ENCODE data around the gene TPSB2. TPM values are rescaled to one million over a fixed set of nuclear protein-coding genes. Genes with fewer than 3 reads are reported as not detected.

The TPSB2 gene
- total and polyA plus RNA-seq, 10 donors, result 0.29 to 8.2 (median 1.1) TPM; not detected in 4

DNA sequence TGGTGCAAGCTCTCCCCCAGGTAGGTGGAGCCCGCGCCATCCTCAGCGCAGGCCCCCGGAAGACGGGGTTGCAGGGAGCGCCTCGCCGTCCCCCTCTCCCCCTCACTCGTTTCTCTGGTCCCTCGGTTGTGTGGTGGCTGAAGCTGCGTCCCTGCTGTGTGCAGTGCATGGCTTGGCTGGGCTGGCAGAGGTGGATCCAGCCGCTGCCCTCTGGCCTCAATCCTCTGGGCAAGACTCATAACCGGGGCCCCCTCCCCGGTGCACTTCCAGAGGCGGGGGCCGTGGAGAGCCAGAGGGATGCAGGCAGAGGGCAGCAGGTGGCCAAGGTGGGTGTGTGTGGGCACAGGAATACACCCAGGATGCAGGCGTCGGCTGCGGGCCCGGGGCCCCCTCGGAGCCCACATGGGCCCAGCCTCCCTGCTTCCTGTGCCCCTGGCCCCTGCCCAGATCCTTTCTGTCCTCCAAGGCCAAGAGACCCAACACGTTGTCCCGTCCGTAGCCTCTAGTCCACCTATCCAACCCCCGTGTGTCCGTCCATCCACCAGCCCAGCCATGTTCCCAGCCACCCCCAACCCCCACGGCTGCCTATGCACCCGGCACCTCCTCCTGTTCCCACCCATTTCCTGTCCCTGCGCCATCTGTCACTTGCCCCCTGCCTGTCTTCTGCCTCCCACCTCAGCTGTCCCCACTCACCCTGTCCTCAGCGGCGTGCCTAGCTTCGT, 14.2 kb downstream of the TPSB2 start:
- Histone ChIP-seq H3K27me3 (replicated peaks in 1 of 7) (peaks cover 0 to 68% (median 0%) of the 10 kb centered on the region in 7 donors), H3K36me3 (no peaks in the 10 kb centered on the region), H3K27ac (no peak overlapping the region), H3K4me1 (no peaks in the 10 kb centered on the region), H3K9me3 (no peaks in the 10 kb centered on the region), H3K4me3 (no peak overlapping the region)
- intact Hi-C loops (cut with DNase I; ENCODE audit: low total_unique reads), result no loop called here
- TF ChIP-seq, protein P1, sequence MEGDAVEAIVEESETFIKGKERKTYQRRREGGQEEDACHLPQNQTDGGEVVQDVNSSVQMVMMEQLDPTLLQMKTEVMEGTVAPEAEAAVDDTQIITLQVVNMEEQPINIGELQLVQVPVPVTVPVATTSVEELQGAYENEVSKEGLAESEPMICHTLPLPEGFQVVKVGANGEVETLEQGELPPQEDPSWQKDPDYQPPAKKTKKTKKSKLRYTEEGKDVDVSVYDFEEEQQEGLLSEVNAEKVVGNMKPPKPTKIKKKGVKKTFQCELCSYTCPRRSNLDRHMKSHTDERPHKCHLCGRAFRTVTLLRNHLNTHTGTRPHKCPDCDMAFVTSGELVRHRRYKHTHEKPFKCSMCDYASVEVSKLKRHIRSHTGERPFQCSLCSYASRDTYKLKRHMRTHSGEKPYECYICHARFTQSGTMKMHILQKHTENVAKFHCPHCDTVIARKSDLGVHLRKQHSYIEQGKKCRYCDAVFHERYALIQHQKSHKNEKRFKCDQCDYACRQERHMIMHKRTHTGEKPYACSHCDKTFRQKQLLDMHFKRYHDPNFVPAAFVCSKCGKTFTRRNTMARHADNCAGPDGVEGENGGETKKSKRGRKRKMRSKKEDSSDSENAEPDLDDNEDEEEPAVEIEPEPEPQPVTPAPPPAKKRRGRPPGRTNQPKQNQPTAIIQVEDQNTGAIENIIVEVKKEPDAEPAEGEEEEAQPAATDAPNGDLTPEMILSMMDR (IDR thresholded peaks at IDR 0.05 in 8 of 11, conservative IDR thresholded peaks at IDR 0.05 in 3 of 11), result no peak
- TF ChIP-seq POLR2AphosphoS5 (IDR thresholded peaks at IDR 0.05) (no peak), POLR2A (IDR thresholded peaks at IDR 0.05) (no peak)
- DNase-seq, result no peak
- 53 to 69% (median 61%) methylated on average over 13 to 32 of the region's 32 CpGs for WGBS, 5 donors

DNA sequence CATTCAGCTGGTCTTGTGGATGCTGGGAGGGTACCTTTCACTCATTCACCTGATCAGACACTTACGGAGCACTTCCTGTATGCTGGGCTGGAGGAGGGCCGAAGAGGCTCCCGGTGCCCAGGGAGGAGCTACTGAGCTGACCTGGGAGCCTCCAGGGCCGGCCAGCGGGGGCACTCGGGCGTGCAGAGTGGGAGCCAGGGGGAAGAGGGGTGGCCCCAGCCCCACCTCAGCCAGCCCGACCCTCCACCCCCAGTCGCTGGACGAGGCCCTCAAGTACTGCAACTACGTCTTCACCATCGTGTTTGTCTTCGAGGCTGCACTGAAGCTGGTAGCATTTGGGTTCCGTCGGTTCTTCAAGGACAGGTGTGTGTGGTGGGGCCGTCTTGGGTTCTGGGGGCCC, 15.3 kb downstream of the TPSB2 start:
- Histone ChIP-seq H3K27ac (no peak overlapping the region), H3K9me3 (no peaks in the 10 kb centered on the region), H3K4me1 (no peaks in the 10 kb centered on the region), H3K27me3 (replicated peaks in 1 of 7) (peaks cover 0 to 63% (median 0%) of the 10 kb centered on the region in 7 donors), H3K4me3 (no peak overlapping the region), H3K36me3 (no peaks in the 10 kb centered on the region)
- 72 to 85% (median 79%) methylated on average over 13 to 16 of the region's 16 CpGs for WGBS, 5 donors
- TF ChIP-seq POLR2AphosphoS5 (IDR thresholded peaks at IDR 0.05) (no peak), POLR2A (IDR thresholded peaks at IDR 0.05) (no peak)
- TF ChIP-seq, protein P1 (IDR thresholded peaks at IDR 0.05 in 8 of 11, conservative IDR thresholded peaks at IDR 0.05 in 3 of 11), result no peak
- intact Hi-C loops (cut with DNase I; ENCODE audit: low total_unique reads), result no loop called here
- DNase-seq, result no peak

DNA sequence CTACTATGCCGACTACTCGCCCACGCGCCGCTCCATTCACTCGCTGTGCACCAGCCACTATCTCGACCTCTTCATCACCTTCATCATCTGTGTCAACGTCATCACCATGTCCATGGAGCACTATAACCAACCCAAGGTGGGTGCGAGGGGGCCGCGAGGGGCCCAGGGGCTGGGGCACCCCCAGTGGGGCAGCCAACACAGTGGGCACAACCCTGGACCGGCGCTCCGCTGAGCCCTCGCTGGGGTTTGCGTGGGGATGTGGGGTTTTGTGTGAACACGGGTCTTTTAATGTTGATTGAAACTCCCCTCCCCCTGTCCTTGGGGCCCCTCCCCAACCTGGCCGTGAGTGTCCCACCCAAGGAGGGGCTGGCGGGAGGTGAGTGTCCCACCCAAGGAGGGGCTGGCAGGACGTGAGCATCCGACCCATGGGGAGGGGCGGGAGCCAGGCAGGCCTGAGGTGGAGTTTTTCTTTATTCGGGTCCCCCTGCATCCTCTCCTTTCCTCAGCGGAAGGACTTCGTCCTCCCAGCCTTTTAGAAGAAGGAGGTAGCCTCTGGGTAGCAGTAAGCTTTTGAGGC, 16.1 kb downstream of the TPSB2 start:
- Histone ChIP-seq H3K9me3 (no peaks in the 10 kb centered on the region), H3K27ac (no peak overlapping the region), H3K4me3 (no peak overlapping the region), H3K27me3 (replicated peaks in 1 of 7) (peaks cover 0 to 56% (median 0%) of the 10 kb centered on the region in 7 donors), H3K36me3 (no peaks in the 10 kb centered on the region), H3K4me1 (no peaks in the 10 kb centered on the region)
- no peak for TF ChIP-seq POLR2A (IDR thresholded peaks at IDR 0.05)
- TF ChIP-seq, protein P1 (IDR thresholded peaks at IDR 0.05 in 8 of 11, conservative IDR thresholded peaks at IDR 0.05 in 3 of 11), result no peak
- TF ChIP-seq POLR2AphosphoS5 (IDR thresholded peaks at IDR 0.05), result no peak
- 77 to 84% (median 82%) methylated on average over 22 to 25 of the region's 25 CpGs for WGBS, 5 donors
- no peak for DNase-seq
- intact Hi-C loops (cut with DNase I; ENCODE audit: low total_unique reads), result no loop called here

DNA sequence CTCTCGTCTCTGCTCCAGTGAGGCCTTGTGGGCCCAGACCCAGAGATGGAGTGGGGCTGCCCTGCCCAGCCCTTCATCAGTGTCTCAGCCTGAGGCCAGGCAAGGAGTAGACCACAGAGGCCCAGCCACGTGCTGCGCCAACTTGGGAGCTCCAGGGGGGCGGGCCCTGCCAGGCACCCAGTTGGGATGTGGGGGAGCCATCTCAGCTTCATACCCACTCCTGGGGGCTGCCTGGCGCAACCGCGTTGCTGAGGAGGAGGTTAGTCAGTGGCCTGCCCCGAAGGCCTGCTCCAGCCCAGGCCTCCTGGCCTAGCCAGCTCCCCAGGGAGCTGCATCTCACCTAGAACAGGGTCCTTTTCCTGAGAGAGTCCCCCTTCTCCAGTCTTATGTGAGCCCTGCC, 16.8 kb downstream of the TPSB2 start:
- DNase-seq, result no peak

More for the DNA sequence above, 16.8 kb downstream of the TPSB2 start:
- Histone ChIP-seq H3K4me1 (no peaks in the 10 kb centered on the region), H3K9me3 (no peaks in the 10 kb centered on the region), H3K36me3 (no peaks in the 10 kb centered on the region), H3K27me3 (replicated peaks in 1 of 7) (peaks cover 0 to 50% (median 0%) of the 10 kb centered on the region in 7 donors), H3K27ac (no peak overlapping the region), H3K4me3 (no peak overlapping the region)
- TF ChIP-seq, protein P1 (IDR thresholded peaks at IDR 0.05 in 8 of 11, conservative IDR thresholded peaks at IDR 0.05 in 3 of 11), result no peak
- TF ChIP-seq POLR2A (IDR thresholded peaks at IDR 0.05) (no peak), POLR2AphosphoS5 (IDR thresholded peaks at IDR 0.05) (no peak)
- intact Hi-C loops (cut with DNase I; ENCODE audit: low total_unique reads), result no loop called here
- WGBS, 5 donors, result 73 to 85% (median 81%) methylated on average over 4 to 8 of the region's 8 CpGs
